KMS-11 (cell line): ENCODE results near the gene RGS3.

Experiments
- H2AFZ ChIP-seq: fragments of 200-600 bp; sonication (generic); 2 replicates; pipeline ENCODE4 v1.6.1; 2016; ENCODE audit warnings: antibody characterized with exemption, mixed run types, low read depth
- H3K27ac ChIP-seq: fragments of 200-600 bp; sonication (generic); 2 replicates; pipeline ENCODE4 v1.6.1; 2016; ENCODE audit warnings: mild to moderate bottlenecking, mixed run types
- H3K27me3 ChIP-seq: fragments of 200-600 bp; sonication (generic); 2 replicates; pipeline ENCODE4 v1.6.1; 2017; ENCODE audit warnings: mild to moderate bottlenecking, low read depth, mixed run types, moderate library complexity; ENCODE audit not compliant: insufficient read depth
- H3K36me3 ChIP-seq: fragments of 200-600 bp; sonication (generic); 2 replicates; pipeline ENCODE4 v1.6.1; 2017; ENCODE audit warnings: mild to moderate bottlenecking, mixed run types; ENCODE audit not compliant: insufficient read depth
- H3K4me1 ChIP-seq: fragments of 200-600 bp; sonication (generic); 2 replicates; pipeline ENCODE4 v1.6.1; 2016; ENCODE audit warnings: mild to moderate bottlenecking, low read depth, mixed run types; ENCODE audit not compliant: poor library complexity, severe bottlenecking
- H3K4me2 ChIP-seq: fragments of 200-600 bp; sonication (generic); 2 replicates; pipeline ENCODE4 v1.7.0; 2016; ENCODE audit warnings: mild to moderate bottlenecking, mixed run types
- H3K4me3 ChIP-seq: fragments of 200-600 bp; sonication (generic); IDR thresholded peaks from 2 replicates; pipeline ENCODE4 v1.6.1; 2017; ENCODE audit warnings: low read depth, low read length, mixed read lengths; ENCODE audit not compliant: insufficient read depth
- H3K79me2 ChIP-seq: fragments of 200-600 bp; sonication (generic); 2 replicates; pipeline ENCODE4 v1.6.1; 2016; ENCODE audit warnings: low read depth, mixed run types; ENCODE audit not compliant: insufficient read depth
- H3K9ac ChIP-seq: fragments of 200-600 bp; sonication (generic); 2 replicates; pipeline ENCODE4 v1.6.1; 2016; ENCODE audit warnings: mild to moderate bottlenecking, mixed run types
- H4K20me1 ChIP-seq: fragments of 200-600 bp; sonication (generic); 2 replicates; pipeline ENCODE4 v1.6.1; 2016; ENCODE audit warnings: mild to moderate bottlenecking, mixed run types; ENCODE audit not compliant: insufficient read depth
- CTCF ChIP-seq: fragments of 200-600 bp; sonication (generic); conservative IDR thresholded peaks from 2 replicates; pipeline ENCODE4 v1.6.1; 2017; ENCODE audit warnings: low read depth, mild to moderate bottlenecking, antibody characterized with exemption, low read length, moderate library complexity, mixed read lengths

The RGS3 gene

DNA sequence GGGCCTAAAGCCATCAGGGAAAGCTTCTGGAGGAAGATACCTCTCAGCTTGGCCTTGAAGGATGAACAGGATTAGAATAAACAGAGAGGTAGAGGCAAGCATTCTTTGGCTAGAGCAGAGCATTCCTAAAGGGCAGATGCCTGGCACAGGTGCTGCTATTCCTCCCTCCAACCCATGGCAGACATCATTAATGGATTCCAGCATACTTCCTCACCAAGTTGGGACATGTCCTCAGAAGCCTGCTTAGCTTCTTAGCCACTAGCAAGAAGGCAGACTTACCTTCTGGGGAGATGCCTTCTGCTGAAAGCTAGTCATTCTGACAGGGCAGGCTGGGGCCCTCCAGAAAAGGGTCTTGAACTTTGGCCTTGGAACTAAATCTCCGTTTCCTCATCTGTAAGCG lies 122.0 kb downstream of the RGS3 start:
- Histone ChIP-seq H2AFZ (no peak overlapping the region), H4K20me1 (no peaks in the 10 kb centered on the region), H3K79me2 (no peaks in the 10 kb centered on the region), H3K4me3 (no peak overlapping the region), H3K27ac (no peak overlapping the region), H3K9ac (no peak overlapping the region), H3K27me3 (no peaks in the 10 kb centered on the region), H3K4me2 (no peak overlapping the region), H3K36me3 (no peaks in the 10 kb centered on the region), H3K4me1 (peaks cover 35% of the 10 kb centered on the region)
- TF ChIP-seq CTCF: no peak

- no peak for TF ChIP-seq CTCF
- Histone ChIP-seq H2AFZ (no peak overlapping the region), H3K4me3 (no peak overlapping the region)
These were observed 124.0 kb downstream of the RGS3 start for GRCh38 chr9:113587471-113588031.

GRCh38 chr9:113588242-113588810 lies 124.8 kb downstream of the RGS3 start:
- H2AFZ ChIP-seq: no peak overlapping the region
- no peaks in the 10 kb centered on the region for H3K36me3 ChIP-seq
- H3K4me1 ChIP-seq: peaks cover 13% of the 10 kb centered on the region
- no peak for TF ChIP-seq CTCF
- H3K4me2 ChIP-seq: no peak overlapping the region
- no peaks in the 10 kb centered on the region for H3K79me2 ChIP-seq
- no peak overlapping the region for H3K27ac ChIP-seq
- H3K4me3 ChIP-seq: no peak overlapping the region
- no peak overlapping the region for H3K9ac ChIP-seq
- no peaks in the 10 kb centered on the region for H3K27me3 ChIP-seq
- H4K20me1 ChIP-seq: no peaks in the 10 kb centered on the region

More at GRCh38 chr9:113587471-113588031, 124.0 kb downstream of the RGS3 start:
- Histone ChIP-seq H3K4me1 (peaks cover 15% of the 10 kb centered on the region), H3K4me2 (no peak overlapping the region), H3K36me3 (no peaks in the 10 kb centered on the region), H4K20me1 (no peaks in the 10 kb centered on the region), H3K27ac (no peak overlapping the region), H3K27me3 (no peaks in the 10 kb centered on the region), H3K79me2 (no peaks in the 10 kb centered on the region), H3K9ac (no peak overlapping the region)

DNA sequence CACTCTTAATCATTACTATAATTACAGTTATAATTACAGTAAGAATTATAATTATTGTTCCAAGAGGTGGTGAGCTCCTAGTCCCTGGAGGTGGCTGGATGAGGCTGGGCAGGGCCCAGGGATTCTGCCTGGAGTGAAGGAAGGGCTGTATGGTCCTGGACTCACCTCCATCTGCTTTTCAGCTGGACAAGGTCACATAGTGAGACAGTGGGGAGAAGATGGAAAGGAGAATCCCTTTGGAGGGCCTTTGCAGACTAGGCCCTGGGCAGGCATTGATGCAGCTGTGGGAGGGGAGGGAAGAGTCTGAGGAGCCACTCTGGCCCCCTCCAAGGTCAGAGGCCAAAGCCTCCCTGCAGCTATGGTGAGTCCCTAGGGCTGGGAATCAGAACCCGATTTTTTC lies 125.4 kb downstream of the RGS3 start:
- Histone ChIP-seq H2AFZ (no peak overlapping the region), H3K79me2 (no peaks in the 10 kb centered on the region), H3K27ac (no peak overlapping the region), H3K9ac (no peak overlapping the region), H3K4me2 (no peak overlapping the region), H3K27me3 (no peaks in the 10 kb centered on the region), H3K36me3 (no peaks in the 10 kb centered on the region), H3K4me3 (no peak overlapping the region), H4K20me1 (no peaks in the 10 kb centered on the region), H3K4me1 (peaks cover 7% of the 10 kb centered on the region)
- TF ChIP-seq CTCF: no peak
